ENCODE measurements around the gene SLC35G3. TPM values are rescaled to one million over a fixed set of nuclear protein-coding genes. Genes with fewer than 3 reads are reported as not detected.
"Not testable (repeated sequence)": the region's sequence is repeated elsewhere in the genome, so short reads cannot be mapped to it uniquely, and the experiment has no call there.

Gene SLC35G3
- polyA plus RNA-seq, 3 donors: not detected

DNA sequence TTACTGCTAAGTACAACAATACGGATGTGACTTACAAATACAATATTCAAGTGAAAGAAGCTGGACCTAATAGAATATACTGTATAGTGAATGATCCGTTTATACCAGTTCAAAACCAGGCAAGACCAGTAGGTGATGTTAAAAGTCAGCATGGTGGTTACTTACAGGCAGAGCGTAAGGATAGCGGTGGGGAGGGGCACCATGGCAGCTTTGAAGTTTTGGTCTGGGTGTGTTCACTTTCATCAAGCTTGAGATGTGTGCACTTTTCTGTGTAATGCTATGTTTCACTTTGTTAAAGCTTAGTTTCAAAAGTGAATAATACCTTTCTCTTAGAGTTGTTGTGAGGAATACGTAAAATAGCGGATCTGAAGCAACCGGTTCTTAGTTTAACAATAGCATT is 16.5 kb upstream of the SLC35G3 start:
- Mint-ChIP-seq H3K4me1 (peaks cover 3% of the 10 kb centered on the region), H3K27me3 (ENCODE audit: low read depth in 3 of 3) (peaks cover 35 to 57% (median 41%) of the 10 kb centered on the region in 3 donors), H3K9me3 (peaks cover 0 to 10% (median 3%) of the 10 kb centered on the region in 7 donors), H3K4me3 (no peak overlapping the region), H3K27ac (no peak overlapping the region), H3K36me3 (no peaks in the 10 kb centered on the region)
- WGBS (ENCODE audit: insufficient coverage): 95% methylated on average over 3 of the region's 7 CpGs
- no peaks in the 10 kb centered on the region for H4K20me1 ChIP-seq (ENCODE audit: insufficient read depth, low read length)
- intact Hi-C loops (cut with micrococcal nuclease): no loop called here
- H3K4me3 ChIP-seq (replicated peaks in 1 of 3; ENCODE audit: low read depth in 2 of 3, low read length in 3 of 3): no peak overlapping the region
- no peak overlapping the region for H3K9ac ChIP-seq (ENCODE audit: insufficient read depth, low read length, poor library complexity, severe bottlenecking)
- H3K79me2 ChIP-seq (ENCODE audit: insufficient read depth, low read length): no peaks in the 10 kb centered on the region
- H2AFZ ChIP-seq (ENCODE audit: insufficient read depth, low read depth, low read length, poor library complexity, severe bottlenecking): no peak overlapping the region
- no peak for DNase-seq
- H3K27me3 ChIP-seq (ENCODE audit: control insufficient read depth in 2 of 2, insufficient read depth in 2 of 2, low read length in 2 of 2): peaks cover 22 to 28% of the 10 kb centered on the region in 2 donors
- H3K27ac ChIP-seq (ENCODE audit: low read depth in 1 of 2, low read length in 2 of 2): no peak overlapping the region
- no peak overlapping the region for H3K4me2 ChIP-seq (replicated peaks; ENCODE audit: extremely low read depth, low read length, poor library complexity, severe bottlenecking)
- H3K9me3 ChIP-seq (replicated peaks in 1 of 2; ENCODE audit: control insufficient read depth in 1 of 2, insufficient read depth in 1 of 2, low read length in 2 of 2): peaks cover 0 to 3% of the 10 kb centered on the region in 2 donors
- no peaks in the 10 kb centered on the region for H3K4me1 ChIP-seq (ENCODE audit: control insufficient read depth in 1 of 2, insufficient read depth in 2 of 2, low read length in 2 of 2)
- no peaks in the 10 kb centered on the region for H3K36me3 ChIP-seq (replicated peaks in 1 of 2; ENCODE audit: control insufficient read depth in 1 of 2, insufficient read depth in 2 of 2, low read length in 2 of 2)
- no peak for TF ChIP-seq CTCF (IDR thresholded peaks at IDR 0.05)

DNA sequence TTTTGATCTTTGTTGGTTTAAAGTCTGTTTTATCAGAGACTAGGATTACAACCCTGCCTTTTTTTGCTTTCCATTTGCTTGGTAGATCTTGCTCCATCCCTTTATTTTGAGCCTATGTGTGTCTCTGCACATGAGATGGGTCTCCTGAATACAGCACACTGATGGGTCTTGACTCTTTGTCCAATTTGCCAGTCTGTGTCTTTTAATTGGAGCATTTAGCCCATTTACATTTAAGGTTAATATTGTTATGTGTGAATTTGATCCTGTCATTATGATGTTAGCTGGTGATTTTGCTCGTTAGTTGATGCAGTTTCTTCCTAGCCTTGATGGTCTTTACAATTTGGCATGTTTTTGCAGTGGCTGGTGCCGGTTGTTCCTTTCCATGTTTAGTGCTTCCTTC is 8.4 kb upstream of the SLC35G3 start:
- intact Hi-C loops (cut with micrococcal nuclease); H3K36me3 ChIP-seq (replicated peaks in 1 of 2; ENCODE audit: control insufficient read depth in 1 of 2, insufficient read depth in 2 of 2, low read length in 2 of 2); H3K4me1 Mint-ChIP-seq; H3K27ac Mint-ChIP-seq; H3K27me3 ChIP-seq (ENCODE audit: control insufficient read depth in 2 of 2, insufficient read depth in 2 of 2, low read length in 2 of 2); H4K20me1 ChIP-seq (ENCODE audit: insufficient read depth, low read length); H3K4me2 ChIP-seq (replicated peaks; ENCODE audit: extremely low read depth, low read length, poor library complexity, severe bottlenecking); H3K9ac ChIP-seq (ENCODE audit: insufficient read depth, low read length, poor library complexity, severe bottlenecking); H3K9me3 ChIP-seq (replicated peaks in 1 of 2; ENCODE audit: control insufficient read depth in 1 of 2, insufficient read depth in 1 of 2, low read length in 2 of 2); H3K4me1 ChIP-seq (ENCODE audit: control insufficient read depth in 1 of 2, insufficient read depth in 2 of 2, low read length in 2 of 2); DNase-seq; H2AFZ ChIP-seq (ENCODE audit: insufficient read depth, low read depth, low read length, poor library complexity, severe bottlenecking); H3K4me3 Mint-ChIP-seq; H3K79me2 ChIP-seq (ENCODE audit: insufficient read depth, low read length); H3K36me3 Mint-ChIP-seq; H3K4me3 ChIP-seq (replicated peaks in 1 of 3; ENCODE audit: low read depth in 2 of 3, low read length in 3 of 3); H3K27ac ChIP-seq (ENCODE audit: low read depth in 1 of 2, low read length in 2 of 2): not testable (repeated sequence)
- peaks cover 4 to 25% (median 11%) of the 10 kb centered on the region in 3 donors for H3K27me3 Mint-ChIP-seq (ENCODE audit: low read depth in 3 of 3)
- WGBS (ENCODE audit: insufficient coverage): no CpG with 5 or more reads among the region's 2 CpGs
- peaks cover 10 to 27% (median 24%) of the 10 kb centered on the region in 7 donors for H3K9me3 Mint-ChIP-seq

DNA sequence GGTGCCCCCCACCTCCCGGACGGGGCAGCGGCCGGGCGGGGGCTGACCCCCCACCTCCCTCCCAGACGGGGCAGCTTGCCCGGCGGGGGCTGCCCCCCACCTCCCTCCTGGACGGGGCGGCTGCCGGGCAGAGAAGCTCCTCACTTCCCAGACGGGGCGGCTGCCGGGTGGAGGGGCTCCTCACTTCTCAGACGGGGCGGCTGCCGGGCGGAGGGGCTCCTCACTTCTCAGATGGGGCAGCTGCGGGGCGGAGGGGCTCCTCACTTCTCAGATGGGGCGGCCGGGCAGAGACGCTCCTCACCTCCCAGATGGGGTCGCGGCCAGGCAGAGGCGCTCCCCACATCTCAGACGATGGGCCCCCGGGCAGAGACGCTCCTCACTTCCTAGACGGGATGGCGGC is 869 bp upstream of the SLC35G3 start:
- H3K79me2 ChIP-seq (ENCODE audit: insufficient read depth, low read length); H3K9me3 ChIP-seq (replicated peaks in 1 of 2; ENCODE audit: control insufficient read depth in 1 of 2, insufficient read depth in 1 of 2, low read length in 2 of 2); H3K4me1 ChIP-seq (ENCODE audit: control insufficient read depth in 1 of 2, insufficient read depth in 2 of 2, low read length in 2 of 2); H3K4me3 Mint-ChIP-seq; H3K27ac ChIP-seq (ENCODE audit: low read depth in 1 of 2, low read length in 2 of 2); H3K27ac Mint-ChIP-seq; H3K4me2 ChIP-seq (replicated peaks; ENCODE audit: extremely low read depth, low read length, poor library complexity, severe bottlenecking); H3K4me1 Mint-ChIP-seq; intact Hi-C loops (cut with micrococcal nuclease); H3K4me3 ChIP-seq (replicated peaks in 1 of 3; ENCODE audit: low read depth in 2 of 3, low read length in 3 of 3); H3K27me3 ChIP-seq (ENCODE audit: control insufficient read depth in 2 of 2, insufficient read depth in 2 of 2, low read length in 2 of 2); H2AFZ ChIP-seq (ENCODE audit: insufficient read depth, low read depth, low read length, poor library complexity, severe bottlenecking); H3K36me3 Mint-ChIP-seq; H3K9ac ChIP-seq (ENCODE audit: insufficient read depth, low read length, poor library complexity, severe bottlenecking); H3K36me3 ChIP-seq (replicated peaks in 1 of 2; ENCODE audit: control insufficient read depth in 1 of 2, insufficient read depth in 2 of 2, low read length in 2 of 2); DNase-seq; H4K20me1 ChIP-seq (ENCODE audit: insufficient read depth, low read length): not testable (repeated sequence)
- H3K9me3 Mint-ChIP-seq: peaks cover 14 to 33% (median 27%) of the 10 kb centered on the region in 7 donors
- H3K27me3 Mint-ChIP-seq (ENCODE audit: low read depth in 3 of 3): peaks cover 17 to 24% (median 20%) of the 10 kb centered on the region in 3 donors
- WGBS (ENCODE audit: insufficient coverage): 92% methylated on average over 23 of the region's 31 CpGs
